Measurements from ENCODE around the gene ZNF20.

The ZNF20 gene
- long read RNA-seq: 0 reads

DNA sequence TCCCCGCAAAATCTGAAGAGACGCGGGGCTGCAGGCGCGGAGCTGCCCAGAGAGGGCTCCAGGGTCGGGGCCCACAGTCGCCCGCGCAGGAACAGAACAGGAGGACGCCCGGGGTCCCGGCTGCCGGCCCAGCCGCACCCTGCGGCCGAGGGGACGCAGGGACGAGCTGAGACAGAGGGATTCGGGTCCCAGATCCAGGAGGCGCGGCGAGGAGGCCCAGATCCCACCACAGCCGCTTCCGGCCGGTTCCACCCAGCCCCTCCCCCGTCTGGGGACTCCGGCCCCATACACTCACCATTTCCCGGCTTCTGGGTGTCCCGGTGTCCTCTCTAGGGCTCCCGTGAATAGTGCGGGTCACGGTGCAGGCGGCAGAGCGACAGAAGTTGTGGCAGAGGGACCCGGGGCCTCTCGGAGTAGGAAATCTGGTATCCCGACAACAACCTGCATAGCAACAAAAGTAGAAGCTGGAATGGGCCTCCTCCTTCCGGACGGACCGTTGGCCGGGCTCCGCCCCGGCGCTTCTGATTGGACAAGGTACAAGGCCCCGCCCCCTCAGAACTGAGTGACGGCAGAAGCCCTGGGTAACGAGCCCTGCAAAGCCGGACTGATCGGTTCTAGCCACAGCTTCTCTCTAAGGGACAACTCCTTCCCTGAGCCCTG lies at the start of gene ZNF20:
Gene ZNF20, minus strand, starts transcription at position 466 of the 660 bp plus-strand sequence. Its CDS starts 168 bp downstream, at position 298.
- peak within 1 kb of the TSS; percentile 76 for H3K27ac ChIP-seq (replicated peaks)

DNA sequence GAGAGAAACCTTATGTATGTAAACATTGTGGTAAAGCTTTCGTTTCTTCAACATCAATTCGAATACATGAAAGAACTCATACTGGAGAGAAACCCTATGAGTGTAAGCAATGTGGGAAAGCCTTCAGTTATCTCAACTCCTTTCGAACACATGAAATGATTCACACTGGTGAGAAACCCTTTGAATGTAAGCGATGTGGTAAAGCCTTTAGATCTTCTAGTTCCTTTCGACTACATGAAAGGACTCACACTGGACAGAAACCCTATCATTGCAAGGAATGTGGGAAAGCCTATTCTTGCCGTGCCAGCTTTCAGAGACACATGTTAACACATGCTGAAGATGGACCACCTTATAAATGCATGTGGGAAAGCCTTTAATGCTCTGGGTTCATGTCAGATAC lies 47.5 kb upstream of the ZNF20 start:
- H3K4me3 ChIP-seq (replicated peaks; ENCODE audit: insufficient read depth, low read length): no peak overlapping the region
- no peaks in the 10 kb centered on the region for H3K27me3 ChIP-seq (ENCODE audit: insufficient read depth, poor library complexity, severe bottlenecking)
- no peak for TF ChIP-seq SPI1 (IDR thresholded peaks at IDR 0.05; ENCODE audit: borderline replicate concordance, low read depth)
- TF ChIP-seq, protein P1, sequence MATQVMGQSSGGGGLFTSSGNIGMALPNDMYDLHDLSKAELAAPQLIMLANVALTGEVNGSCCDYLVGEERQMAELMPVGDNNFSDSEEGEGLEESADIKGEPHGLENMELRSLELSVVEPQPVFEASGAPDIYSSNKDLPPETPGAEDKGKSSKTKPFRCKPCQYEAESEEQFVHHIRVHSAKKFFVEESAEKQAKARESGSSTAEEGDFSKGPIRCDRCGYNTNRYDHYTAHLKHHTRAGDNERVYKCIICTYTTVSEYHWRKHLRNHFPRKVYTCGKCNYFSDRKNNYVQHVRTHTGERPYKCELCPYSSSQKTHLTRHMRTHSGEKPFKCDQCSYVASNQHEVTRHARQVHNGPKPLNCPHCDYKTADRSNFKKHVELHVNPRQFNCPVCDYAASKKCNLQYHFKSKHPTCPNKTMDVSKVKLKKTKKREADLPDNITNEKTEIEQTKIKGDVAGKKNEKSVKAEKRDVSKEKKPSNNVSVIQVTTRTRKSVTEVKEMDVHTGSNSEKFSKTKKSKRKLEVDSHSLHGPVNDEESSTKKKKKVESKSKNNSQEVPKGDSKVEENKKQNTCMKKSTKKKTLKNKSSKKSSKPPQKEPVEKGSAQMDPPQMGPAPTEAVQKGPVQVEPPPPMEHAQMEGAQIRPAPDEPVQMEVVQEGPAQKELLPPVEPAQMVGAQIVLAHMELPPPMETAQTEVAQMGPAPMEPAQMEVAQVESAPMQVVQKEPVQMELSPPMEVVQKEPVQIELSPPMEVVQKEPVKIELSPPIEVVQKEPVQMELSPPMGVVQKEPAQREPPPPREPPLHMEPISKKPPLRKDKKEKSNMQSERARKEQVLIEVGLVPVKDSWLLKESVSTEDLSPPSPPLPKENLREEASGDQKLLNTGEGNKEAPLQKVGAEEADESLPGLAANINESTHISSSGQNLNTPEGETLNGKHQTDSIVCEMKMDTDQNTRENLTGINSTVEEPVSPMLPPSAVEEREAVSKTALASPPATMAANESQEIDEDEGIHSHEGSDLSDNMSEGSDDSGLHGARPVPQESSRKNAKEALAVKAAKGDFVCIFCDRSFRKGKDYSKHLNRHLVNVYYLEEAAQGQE (IDR thresholded peaks at IDR 0.05; ENCODE audit: insufficient replicate concordance, low read depth): no peak
- no peak for TF ChIP-seq POLR2AphosphoS5 (IDR thresholded peaks at IDR 0.05; ENCODE audit: low read depth)
- no peak for DNase-seq (ENCODE audit: low read depth in 1 of 2, low spot score in 1 of 2)
- no peak overlapping the region for H3K27ac ChIP-seq (replicated peaks)

More for the DNA sequence above, at the start of gene ZNF20:
- peak; percentile 92 to 97 for DNase-seq (ENCODE audit: low read depth in 1 of 2, low spot score in 1 of 2)
- no peaks in the 10 kb centered on the region for H3K27me3 ChIP-seq (ENCODE audit: insufficient read depth, poor library complexity, severe bottlenecking)
- TF ChIP-seq, protein P1 (IDR thresholded peaks at IDR 0.05; ENCODE audit: insufficient replicate concordance, low read depth): no peak
- TF ChIP-seq SPI1 (IDR thresholded peaks at IDR 0.05; ENCODE audit: borderline replicate concordance, low read depth) (no peak), POLR2AphosphoS5 (IDR thresholded peaks at IDR 0.05; ENCODE audit: low read depth) (no peak), GABPA (IDR thresholded peaks at IDR 0.05; ENCODE audit: low read depth) (no peak)
- TF ChIP-seq, protein P2, sequence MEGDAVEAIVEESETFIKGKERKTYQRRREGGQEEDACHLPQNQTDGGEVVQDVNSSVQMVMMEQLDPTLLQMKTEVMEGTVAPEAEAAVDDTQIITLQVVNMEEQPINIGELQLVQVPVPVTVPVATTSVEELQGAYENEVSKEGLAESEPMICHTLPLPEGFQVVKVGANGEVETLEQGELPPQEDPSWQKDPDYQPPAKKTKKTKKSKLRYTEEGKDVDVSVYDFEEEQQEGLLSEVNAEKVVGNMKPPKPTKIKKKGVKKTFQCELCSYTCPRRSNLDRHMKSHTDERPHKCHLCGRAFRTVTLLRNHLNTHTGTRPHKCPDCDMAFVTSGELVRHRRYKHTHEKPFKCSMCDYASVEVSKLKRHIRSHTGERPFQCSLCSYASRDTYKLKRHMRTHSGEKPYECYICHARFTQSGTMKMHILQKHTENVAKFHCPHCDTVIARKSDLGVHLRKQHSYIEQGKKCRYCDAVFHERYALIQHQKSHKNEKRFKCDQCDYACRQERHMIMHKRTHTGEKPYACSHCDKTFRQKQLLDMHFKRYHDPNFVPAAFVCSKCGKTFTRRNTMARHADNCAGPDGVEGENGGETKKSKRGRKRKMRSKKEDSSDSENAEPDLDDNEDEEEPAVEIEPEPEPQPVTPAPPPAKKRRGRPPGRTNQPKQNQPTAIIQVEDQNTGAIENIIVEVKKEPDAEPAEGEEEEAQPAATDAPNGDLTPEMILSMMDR (IDR thresholded peaks at IDR 0.05; ENCODE audit: insufficient read depth, low read length): no peak
- peak within 1 kb of the TSS; percentile 91 for H3K4me3 ChIP-seq (replicated peaks; ENCODE audit: insufficient read depth, low read length)

DNA sequence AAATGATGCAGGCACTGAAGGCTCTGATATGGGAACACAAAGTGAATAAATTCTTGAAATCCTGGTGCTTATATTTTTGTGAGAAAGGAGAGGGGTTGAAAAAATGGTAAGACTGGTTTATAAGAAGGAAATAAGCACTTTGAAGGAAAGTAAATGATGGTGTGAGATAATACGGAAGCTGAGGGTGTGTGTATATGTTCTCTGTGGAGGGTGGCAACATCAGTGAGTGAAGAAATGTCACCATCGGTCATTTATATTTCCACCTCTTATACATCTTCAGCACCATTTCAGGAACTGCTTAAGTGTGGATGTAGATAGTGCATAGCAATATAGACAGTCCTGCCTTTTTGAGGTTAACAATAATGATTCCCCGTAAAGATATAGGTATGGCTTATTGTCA lies 40.2 kb upstream of the ZNF20 start:
- H3K4me3 ChIP-seq (replicated peaks; ENCODE audit: insufficient read depth, low read length): no peak overlapping the region
- no peaks in the 10 kb centered on the region for H3K27me3 ChIP-seq (ENCODE audit: insufficient read depth, poor library complexity, severe bottlenecking)
- no peak overlapping the region for H3K27ac ChIP-seq (replicated peaks)
- no peak for DNase-seq (ENCODE audit: low read depth in 1 of 2, low spot score in 1 of 2)
- TF ChIP-seq POLR2AphosphoS5 (IDR thresholded peaks at IDR 0.05; ENCODE audit: low read depth) (no peak), GABPA (IDR thresholded peaks at IDR 0.05; ENCODE audit: low read depth) (no peak), SPI1 (IDR thresholded peaks at IDR 0.05; ENCODE audit: borderline replicate concordance, low read depth) (no peak)
- TF ChIP-seq, protein P1 (IDR thresholded peaks at IDR 0.05; ENCODE audit: insufficient replicate concordance, low read depth): no peak
- TF ChIP-seq, protein P2 (IDR thresholded peaks at IDR 0.05; ENCODE audit: insufficient read depth, low read length): no peak

All from HL-60 (cell line).